Measurements from ENCODE around the gene GRK4. TPM values are rescaled to one million over a fixed set of nuclear protein-coding genes. Genes with fewer than 3 reads are reported as not detected.
A peak's percentile ranks its signal among the peaks of the same experiment; 100 is the strongest.

The GRK4 gene
- total and polyA plus RNA-seq, 2 of the 8 experiments (the other 6 are each of a cell fraction or from before 2014, with no cell fraction given), result 0.77 to 1.8 TPM

DNA sequence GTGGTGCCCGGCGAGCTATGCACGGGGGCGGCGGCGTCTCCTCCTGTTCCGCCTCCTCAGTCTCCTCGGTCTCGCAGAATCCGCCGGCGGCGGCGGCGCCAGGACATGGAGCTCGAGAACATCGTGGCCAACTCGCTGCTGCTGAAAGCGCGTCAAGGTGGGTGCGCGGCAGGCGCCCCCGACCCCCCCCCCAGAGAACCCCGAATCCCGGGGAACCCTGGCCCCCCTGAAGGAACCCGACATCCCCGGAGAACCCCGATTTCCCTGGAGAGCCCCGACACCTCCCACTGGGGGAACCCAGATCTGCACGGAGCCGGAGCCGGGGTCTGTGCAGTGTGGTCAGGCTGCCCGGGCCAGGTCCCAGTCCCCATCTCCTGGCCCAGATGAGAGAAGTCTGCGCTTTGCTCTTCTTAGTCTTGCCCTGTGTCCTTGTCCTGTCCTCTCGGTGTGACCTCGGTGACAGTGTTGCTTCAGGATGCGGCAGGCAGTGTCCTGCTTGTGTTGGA is 648 bp downstream of the GRK4 start:
- Histone ChIP-seq H3K9me3 (ENCODE audit: insufficient read depth in 2 of 2, low read depth in 1 of 2, low read length in 1 of 2) (no peaks in the 10 kb centered on the region), H3K23me2 (ENCODE audit: low read depth, low read length) (peaks cover 16% of the 10 kb centered on the region; the same call in 1 of the 2 replicates), H4K20me1 (replicated peaks in 1 of 2; ENCODE audit: control insufficient read depth in 1 of 2, insufficient read depth in 2 of 2, low read length in 2 of 2) (peaks cover 2 to 7% of the 10 kb centered on the region in 2 experiments), H2AK5ac (ENCODE audit: low read depth, low read length) (no peak overlapping the region), H3K27ac (ENCODE audit: low read depth, low read length) (no peak overlapping the region), H3K79me1 (ENCODE audit: low read depth, low read length) (peaks cover 5% of the 10 kb centered on the region; the same call in 1 of the 2 replicates), H3K18ac (ENCODE audit: extremely low read depth, low read length) (no peak overlapping the region), H4K8ac (ENCODE audit: extremely low read depth, insufficient read depth, low read length) (peak overlapping the region; percentile 71; the same call in 1 of the 2 replicates), H3K14ac (ENCODE audit: insufficient read length) (no peak overlapping the region), H2AFZ (ENCODE audit: low read length) (peak overlapping the region; percentile 60; the same call in 1 of the 2 replicates), H3K4me3 (ENCODE audit: extremely low read depth in 1 of 4, insufficient read depth in 2 of 4, low read depth in 3 of 4, low read length in 4 of 4) (peak overlapping the region; percentile 60 to 79 (median 76)), H3K4me1 (replicated peaks in 1 of 4; ENCODE audit: control insufficient read depth in 3 of 4, insufficient read depth in 4 of 4, low read length in 3 of 4) (peaks cover 3 to 9% (median 6%) of the 10 kb centered on the region in 4 experiments; a peak in 5 of 7 replicates), H3K9ac (replicated peaks in 1 of 4; ENCODE audit: extremely low read depth in 1 of 4, low read depth in 3 of 4, low read length in 3 of 4) (peak overlapping the region in 1 of 4 experiments; percentile 55; a peak in 1 of 7 replicates), H4K5ac (ENCODE audit: insufficient read length, low read depth, low read length) (no peak overlapping the region), H3K27me3 (replicated peaks in 1 of 4; ENCODE audit: control insufficient read depth in 3 of 4, extremely low read depth in 1 of 4, insufficient read depth in 3 of 4, low read length in 3 of 4) (peaks cover 0 to 7% (median 6%) of the 10 kb centered on the region in 4 experiments; a peak in 4 of 7 replicates), H4K91ac (replicated peaks; ENCODE audit: insufficient read length, low read length) (no peak overlapping the region), H3K23ac (ENCODE audit: insufficient read length) (no peak overlapping the region), H2BK20ac (ENCODE audit: low read length) (no peak overlapping the region), H3K79me2 (ENCODE audit: control insufficient read depth in 1 of 2, insufficient read depth in 2 of 2, low read length in 2 of 2) (peaks cover 2 to 25% of the 10 kb centered on the region in 2 experiments; a peak in 3 of 4 replicates), H3K4me2 (ENCODE audit: insufficient read depth in 1 of 2, low read depth in 2 of 2, low read length in 2 of 2) (peak overlapping the region; percentile 74 to 84), H2BK15ac (ENCODE audit: low read length) (no peak overlapping the region), H2BK12ac (ENCODE audit: low read depth, low read length) (no peak overlapping the region), H2BK120ac (replicated peaks; ENCODE audit: low read depth, low read length) (no peak overlapping the region), H3K36me3 (ENCODE audit: control insufficient read depth in 2 of 4, insufficient read depth in 4 of 4, low read length in 3 of 4) (peaks cover 0 to 4% (median 0%) of the 10 kb centered on the region in 4 experiments; a peak in 2 of 8 replicates), H3K4ac (replicated peaks; ENCODE audit: insufficient read length, low read depth, low read length) (no peak overlapping the region), H2BK5ac (ENCODE audit: low read depth, low read length) (no peak overlapping the region), H3K56ac (replicated peaks; ENCODE audit: insufficient read length, low read depth, low read length) (no peak overlapping the region)
- 20% methylated on average over 15 of the region's 38 CpGs; no CpG with 5 or more reads in 1 of the 2 experiments for WGBS, 2 experiments (ENCODE audit: extremely low coverage in 1 of 2, insufficient coverage in 1 of 2, insufficient read length in 1 of 2, insufficient replicate concordance in 2 of 2, low coverage in 1 of 2, low lambda C conversion rate in 2 of 2, missing lambda C conversion rate in 1 of 2)
- ChIA-PET CTCF (ENCODE audit: partially characterized antibody) (interaction anchor here (0.8 to 6.4 kb wide), 5 partner anchors 10 to 201 kb away, joined by 3 to 60 read pairs (median 5); no protein-coding TSS in a partner anchor), POLR2A (ENCODE audit: partially characterized antibody) (interaction anchor here (0.6 to 3.4 kb wide), 13 partner anchors 8 to 389 kb away, joined by 3 to 13 read pairs (median 4); no protein-coding TSS in a partner anchor)
- FAIRE-seq (no peak), DNase-seq (ENCODE audit: low read depth in 1 of 2, low spot score in 2 of 2) (no peak)
- peak; percentile 25 for TF ChIP-seq EZH2 (IDR thresholded peaks at IDR 0.05; ENCODE audit: low read depth, low read length, severe bottlenecking)
- TF ChIP-seq PHF8 (conservative IDR thresholded peaks at IDR 0.05; ENCODE audit: low read depth, low read length), result peak; percentile 38; the same call in 1 of the 2 replicates
- TF ChIP-seq KDM4A (IDR thresholded peaks at IDR 0.05; ENCODE audit: low read depth, low read length, severe bottlenecking), result peak; percentile 21
- 0 out of 2 replicates have a peak, but pooled peaks have one; percentile 13 for TF ChIP-seq RBBP5 (IDR thresholded peaks at IDR 0.05; ENCODE audit: borderline replicate concordance, low read depth, low read length)
- no peak for TF ChIP-seq RAD21 (IDR thresholded peaks at IDR 0.05 in 1 of 2, conservative IDR thresholded peaks at IDR 0.05 in 1 of 2; ENCODE audit: low read depth in 2 of 2, low read length in 2 of 2)
